GM12873 (cell line): Measurements from ENCODE around the gene MORF4L1.

Experiments used
- CTCF ChIP-seq: IDR thresholded peaks from 2 replicates; pipeline ENCODE4 v1.5.1; 2012; ENCODE audit warnings: low read depth, mild to moderate bottlenecking, moderate library complexity, low read length, control low read depth; ENCODE audit not compliant: insufficient read depth; ENCODE audit errors: missing control alignments

The MORF4L1 gene

GRCh38 chr15:78946493-78946892, 73.8 kb downstream of the MORF4L1 start:
- no peak for TF ChIP-seq CTCF

- no peak for TF ChIP-seq CTCF
Observed at GRCh38 chr15:78947506-78947905, 74.8 kb downstream of the MORF4L1 start.
